ENCODE data around the gene FOXL2NB. TPM values are rescaled to one million over a fixed set of nuclear protein-coding genes. Genes with fewer than 3 reads are reported as not detected.

FOXL2NB gene
- total RNA-seq, 1 experiment from 2014 or later = 0.31 TPM

DNA sequence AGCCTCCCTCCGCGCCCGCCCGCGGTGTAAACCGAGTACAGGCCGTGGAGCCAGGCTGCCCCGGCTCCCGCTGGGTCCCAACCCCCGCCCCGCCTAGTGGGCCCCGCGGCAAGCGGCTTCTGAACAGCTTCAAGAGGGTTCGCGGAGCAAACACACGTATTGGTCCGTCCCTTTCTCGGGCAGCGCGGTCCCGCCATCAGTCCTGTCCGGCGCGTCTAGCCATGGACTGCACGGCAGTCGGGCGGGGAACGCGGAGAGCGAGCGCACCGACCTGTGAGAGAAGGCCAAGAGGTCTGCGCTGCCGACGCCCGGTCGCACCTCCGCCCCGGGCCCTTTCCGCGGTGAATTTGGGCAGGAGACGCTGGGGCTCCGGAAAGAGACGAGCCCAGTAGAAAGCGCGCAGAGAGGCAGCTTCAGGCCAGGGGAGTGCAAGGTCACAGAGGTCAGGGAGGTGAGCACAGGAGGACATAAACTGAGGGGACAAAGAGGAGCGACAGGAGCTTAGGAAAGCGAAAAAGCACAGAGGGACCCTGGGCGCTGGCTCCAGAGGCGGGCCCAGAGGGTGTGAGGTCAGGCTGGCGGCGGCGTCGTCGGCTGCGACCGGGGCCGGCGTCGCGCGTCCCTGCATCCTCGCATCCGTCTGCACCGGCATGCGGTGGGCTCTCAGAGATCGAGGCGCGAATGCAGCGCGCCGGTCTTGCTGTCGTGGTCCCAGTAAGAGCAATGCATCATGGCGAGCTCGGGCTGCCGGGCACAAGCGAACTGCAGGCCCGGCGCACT is 1.9 kb upstream of the FOXL2NB start:
- no peak overlapping the region for H3K4ac ChIP-seq (ENCODE audit: low read depth, low read length)
- H4K5ac ChIP-seq (ENCODE audit: insufficient read length, low read depth, low read length) = no peak overlapping the region
- H2BK20ac ChIP-seq (ENCODE audit: low read depth, low read length, poor library complexity, severe bottlenecking) = no peak overlapping the region
- DNase-seq = peak; percentile 75
- H3K18ac ChIP-seq (ENCODE audit: insufficient read length, low read depth, low read length) = no peak overlapping the region
- Mint-ChIP-seq H3K9me3 (peaks cover 0 to 7% of the 10 kb centered on the region in 2 experiments; a peak in 3 of 5 replicates), H3K27ac (no peak overlapping the region), H3K36me3 (ENCODE audit: insufficient read depth in 1 of 3, low read depth in 3 of 3) (no peaks in the 10 kb centered on the region; a peak in 2 of 7 replicates), H3K4me1 (peaks cover 36 to 48% of the 10 kb centered on the region in 2 experiments), H3K27me3 (ENCODE audit: low read depth) (peaks cover 98% of the 10 kb centered on the region), H3K4me3 (peak overlapping the region; percentile 51 to 79)
- H2BK5ac ChIP-seq (ENCODE audit: insufficient read length, low read length) = no peak overlapping the region
- no peak overlapping the region for H3K56ac ChIP-seq (ENCODE audit: insufficient read length, low read depth, low read length)
- H3K9me3 ChIP-seq (ENCODE audit: control insufficient read depth, low read depth, low read length) = no peaks in the 10 kb centered on the region
- peaks cover 2% of the 10 kb centered on the region; the same call in 1 of the 2 replicates for H3K4me1 ChIP-seq (ENCODE audit: insufficient read depth, low read length)
- H3K79me1 ChIP-seq (ENCODE audit: insufficient read depth, low read depth, low read length, poor library complexity, severe bottlenecking) = no peaks in the 10 kb centered on the region
- H2AFZ ChIP-seq (ENCODE audit: low read length) = no peak overlapping the region
- H3T11ph ChIP-seq (ENCODE audit: low read length) = no peak overlapping the region
- H3K79me2 ChIP-seq (ENCODE audit: insufficient read depth, low read length) = no peaks in the 10 kb centered on the region
- H3K23ac ChIP-seq (ENCODE audit: insufficient read length, low read depth, low read length) = no peak overlapping the region
- H2BK12ac ChIP-seq (ENCODE audit: insufficient read length, low read depth, low read length) = no peak overlapping the region
- H4K8ac ChIP-seq (replicated peaks; ENCODE audit: insufficient read length, low read depth, low read length) = no peak overlapping the region
- H3K27me3 ChIP-seq (ENCODE audit: insufficient read depth, low read length) = peaks cover 71% of the 10 kb centered on the region
- no peak overlapping the region for H2BK120ac ChIP-seq (ENCODE audit: low read depth, low read length, poor library complexity, severe bottlenecking)
- H3K9ac ChIP-seq (ENCODE audit: extremely low read depth, insufficient read length, low read length) = no peak overlapping the region
- no peak overlapping the region for H4K91ac ChIP-seq (ENCODE audit: insufficient read length, low read depth, low read length)
- no peak overlapping the region for H2BK15ac ChIP-seq (ENCODE audit: low read depth, low read length)
- no peak overlapping the region; the same call in 1 of the 2 replicates for H3K14ac ChIP-seq (ENCODE audit: insufficient read depth, low read length)
- WGBS (ENCODE audit: extremely low coverage, insufficient read length, low lambda C conversion rate) = no CpG with 5 or more reads among the region's 80 CpGs
- no peak overlapping the region for H2AK5ac ChIP-seq (ENCODE audit: insufficient read length, low read length)
- TF ChIP-seq, protein P1, sequence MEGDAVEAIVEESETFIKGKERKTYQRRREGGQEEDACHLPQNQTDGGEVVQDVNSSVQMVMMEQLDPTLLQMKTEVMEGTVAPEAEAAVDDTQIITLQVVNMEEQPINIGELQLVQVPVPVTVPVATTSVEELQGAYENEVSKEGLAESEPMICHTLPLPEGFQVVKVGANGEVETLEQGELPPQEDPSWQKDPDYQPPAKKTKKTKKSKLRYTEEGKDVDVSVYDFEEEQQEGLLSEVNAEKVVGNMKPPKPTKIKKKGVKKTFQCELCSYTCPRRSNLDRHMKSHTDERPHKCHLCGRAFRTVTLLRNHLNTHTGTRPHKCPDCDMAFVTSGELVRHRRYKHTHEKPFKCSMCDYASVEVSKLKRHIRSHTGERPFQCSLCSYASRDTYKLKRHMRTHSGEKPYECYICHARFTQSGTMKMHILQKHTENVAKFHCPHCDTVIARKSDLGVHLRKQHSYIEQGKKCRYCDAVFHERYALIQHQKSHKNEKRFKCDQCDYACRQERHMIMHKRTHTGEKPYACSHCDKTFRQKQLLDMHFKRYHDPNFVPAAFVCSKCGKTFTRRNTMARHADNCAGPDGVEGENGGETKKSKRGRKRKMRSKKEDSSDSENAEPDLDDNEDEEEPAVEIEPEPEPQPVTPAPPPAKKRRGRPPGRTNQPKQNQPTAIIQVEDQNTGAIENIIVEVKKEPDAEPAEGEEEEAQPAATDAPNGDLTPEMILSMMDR (conservative IDR thresholded peaks at IDR 0.05) = no peak
- H4K20me1 ChIP-seq (ENCODE audit: control insufficient read depth, insufficient read depth, insufficient read length) = no peaks in the 10 kb centered on the region
- peaks cover 22% of the 10 kb centered on the region for H3K23me2 ChIP-seq (ENCODE audit: insufficient read length, low read depth, low read length, poor library complexity, severe bottlenecking)
- no peak overlapping the region for H3K27ac ChIP-seq (ENCODE audit: insufficient read length, low read depth, low read length)
- peak overlapping the region; percentile 48 for H3K4me2 ChIP-seq (ENCODE audit: insufficient read depth, insufficient read length, low read length)
